GM18507 (cell line): Measurements from ENCODE around the gene PIP5K1B.

Experiments
- DNase-seq: peaks from one replicate; pipeline ENCODE4 v3.0.0; 2011; ENCODE audit warnings: low read depth; ENCODE audit not compliant: insufficient read length; ENCODE audit errors: extremely low spot score
- FAIRE-seq: peaks from 2 replicates; lab custom pipeline; 2011; peaks lifted over from hg19 to GRCh38; lab: Jason Lieb, UNC

The PIP5K1B gene

DNA sequence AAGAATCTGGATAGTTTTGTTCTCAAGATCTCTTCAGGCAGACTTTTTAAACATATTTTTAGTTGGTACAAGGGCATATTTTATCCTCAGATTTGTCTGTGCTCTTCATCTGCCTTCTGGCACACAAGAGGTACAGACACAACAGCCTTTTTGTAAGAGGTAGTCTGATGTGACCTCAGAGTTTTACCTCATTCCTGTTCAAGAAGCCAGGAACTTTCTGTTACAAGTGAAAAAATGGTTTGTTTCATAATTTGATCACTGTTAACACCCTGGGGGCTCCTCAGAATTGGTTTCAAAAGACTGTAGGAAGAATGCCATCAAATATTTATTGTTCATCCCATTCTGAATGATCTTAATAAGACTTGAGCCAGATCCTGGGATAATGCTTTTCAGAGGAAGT is 172.2 kb downstream of the PIP5K1B start:
- no peak for DNase-seq

DNA sequence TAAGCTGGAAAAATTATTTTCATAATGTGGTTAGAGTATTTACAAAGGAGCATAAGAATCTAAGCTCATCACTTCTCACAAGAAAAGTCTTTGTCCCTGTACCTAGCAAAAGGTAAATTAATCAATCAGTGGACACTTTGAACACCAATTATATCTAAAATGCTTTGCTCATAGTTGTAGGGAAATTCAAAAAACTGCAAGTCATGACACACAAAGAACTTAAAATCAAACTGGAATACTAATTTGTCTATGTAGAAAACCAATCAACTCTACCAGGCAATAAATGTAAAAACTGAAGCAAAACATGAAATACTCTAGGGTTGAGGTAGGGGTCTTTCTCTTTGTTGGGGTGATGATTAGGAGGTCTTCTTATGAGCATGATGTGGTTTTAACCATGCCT is 173.4 kb downstream of the PIP5K1B start:
- FAIRE-seq (no peak), DNase-seq (no peak)

More for the DNA sequence above, 172.2 kb downstream of the PIP5K1B start:
- no peak for FAIRE-seq

DNA sequence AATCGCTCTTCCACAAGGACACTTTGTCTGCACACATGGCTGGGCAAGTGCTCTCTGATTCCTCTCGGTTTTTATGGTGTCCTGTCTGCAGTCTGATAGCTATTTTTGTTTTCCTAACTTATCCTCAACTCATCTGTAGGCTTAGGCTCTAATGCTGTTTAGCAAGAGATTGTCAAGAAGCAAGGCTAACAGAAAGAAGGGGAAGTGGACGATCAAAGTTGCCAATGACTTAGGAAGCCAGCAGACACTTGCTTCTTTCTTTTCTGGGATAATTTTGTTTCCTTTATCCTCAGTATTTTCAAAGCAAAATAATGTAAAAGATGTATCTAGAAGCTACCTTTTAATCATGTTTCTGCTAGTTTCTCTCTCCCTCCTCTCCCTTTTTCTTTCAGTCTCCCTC is 178.2 kb downstream of the PIP5K1B start:
- FAIRE-seq (peak; percentile 36), DNase-seq (no peak)

DNA sequence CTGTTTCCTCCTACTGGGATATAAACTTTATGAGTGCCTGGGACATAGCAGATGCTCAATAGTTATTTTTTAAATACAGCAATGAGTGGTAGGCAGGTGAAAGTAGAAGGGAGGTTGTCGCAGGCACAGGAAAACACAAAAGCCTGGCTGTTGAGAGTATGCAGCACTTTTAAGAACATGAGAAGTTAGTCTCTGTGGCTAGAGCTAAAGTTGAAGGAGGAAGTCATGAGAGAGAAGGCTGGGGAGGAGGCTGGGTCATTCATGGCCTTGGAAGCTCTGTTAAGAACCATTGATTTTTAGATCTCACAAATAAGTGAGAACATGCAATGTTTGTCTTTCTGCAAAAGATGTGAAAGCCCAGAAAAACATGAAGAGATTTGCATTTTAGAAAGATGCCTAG is 182.2 kb downstream of the PIP5K1B start:
- DNase-seq (no peak), FAIRE-seq (no peak)

DNA sequence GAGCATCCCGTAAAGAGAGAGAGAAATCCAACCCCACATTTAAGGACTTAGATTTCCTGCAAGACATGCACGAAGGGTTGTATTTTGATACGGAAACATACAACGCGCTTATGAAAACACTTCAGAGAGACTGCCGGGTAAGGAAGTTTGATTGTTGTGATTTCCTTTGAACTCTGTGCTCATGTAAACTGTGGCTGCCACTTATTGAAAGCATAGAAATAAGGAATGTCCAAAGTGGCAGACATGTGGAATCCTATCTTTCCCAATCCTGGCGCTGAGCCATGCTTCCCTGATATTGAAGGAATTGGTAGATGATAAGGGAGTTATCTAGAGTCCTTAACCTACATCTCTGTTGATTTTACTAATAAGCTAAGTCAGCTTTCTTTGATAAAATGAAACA is 189.5 kb downstream of the PIP5K1B start:
- no peak for DNase-seq
- FAIRE-seq, result peak; percentile 45

DNA sequence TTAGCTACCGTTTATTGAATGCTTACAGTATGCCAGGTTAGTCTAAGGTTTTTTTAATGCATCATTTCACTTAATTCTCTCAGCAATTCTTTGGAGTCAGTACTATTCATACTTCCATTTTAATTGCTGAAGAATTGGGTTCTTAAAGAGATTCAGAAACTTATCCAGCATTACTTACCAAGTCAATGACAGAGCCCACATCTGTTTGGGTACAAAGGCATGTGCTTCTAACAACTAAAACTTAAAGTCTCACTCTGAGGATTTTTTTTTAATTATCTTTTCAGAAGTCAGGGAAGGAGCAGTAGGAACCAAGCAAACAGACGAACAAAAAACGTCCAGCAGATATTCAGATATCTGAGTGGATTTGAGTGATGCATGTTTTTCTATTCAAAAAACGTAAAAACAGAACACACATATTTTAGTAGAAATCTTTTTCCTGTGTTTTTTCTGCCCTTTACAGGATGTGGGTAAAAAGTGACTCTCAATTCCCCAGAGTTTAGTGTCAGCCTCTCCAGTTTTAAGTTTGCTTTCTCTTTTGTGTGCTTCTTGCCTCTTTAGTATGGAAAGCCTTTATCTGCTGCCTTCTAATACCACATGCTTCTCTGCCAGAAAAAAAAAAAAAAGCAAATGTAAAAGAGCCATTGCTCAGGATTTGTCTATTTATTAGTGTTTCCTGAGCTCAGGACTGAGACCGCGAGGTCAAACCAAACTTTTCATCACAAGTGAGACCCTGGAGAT is 190.9 kb downstream of the PIP5K1B start:
- FAIRE-seq, result peak; percentile 84

DNA sequence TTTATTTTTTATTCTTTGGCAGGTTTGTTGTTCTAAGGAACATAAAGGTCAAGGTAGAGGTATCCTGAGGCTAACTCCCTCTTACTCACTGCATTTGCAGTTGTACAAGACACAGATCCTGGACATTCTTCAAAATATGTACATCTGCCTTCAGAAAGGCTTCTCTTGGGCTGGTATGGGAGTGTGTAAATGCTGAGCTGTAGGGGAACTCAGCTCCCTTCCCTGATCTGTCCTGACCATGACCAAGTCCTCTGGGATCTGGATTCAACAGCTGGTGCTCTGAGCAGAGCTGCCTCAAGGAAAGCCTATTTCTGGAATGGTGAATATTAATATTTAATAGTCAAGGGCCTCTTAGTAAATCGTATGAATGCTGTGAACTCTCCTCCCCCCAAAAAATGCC is 191.4 kb downstream of the PIP5K1B start:
- FAIRE-seq (no peak), DNase-seq (no peak)

More for the DNA sequence above, 190.9 kb downstream of the PIP5K1B start:
- no peak for DNase-seq

DNA sequence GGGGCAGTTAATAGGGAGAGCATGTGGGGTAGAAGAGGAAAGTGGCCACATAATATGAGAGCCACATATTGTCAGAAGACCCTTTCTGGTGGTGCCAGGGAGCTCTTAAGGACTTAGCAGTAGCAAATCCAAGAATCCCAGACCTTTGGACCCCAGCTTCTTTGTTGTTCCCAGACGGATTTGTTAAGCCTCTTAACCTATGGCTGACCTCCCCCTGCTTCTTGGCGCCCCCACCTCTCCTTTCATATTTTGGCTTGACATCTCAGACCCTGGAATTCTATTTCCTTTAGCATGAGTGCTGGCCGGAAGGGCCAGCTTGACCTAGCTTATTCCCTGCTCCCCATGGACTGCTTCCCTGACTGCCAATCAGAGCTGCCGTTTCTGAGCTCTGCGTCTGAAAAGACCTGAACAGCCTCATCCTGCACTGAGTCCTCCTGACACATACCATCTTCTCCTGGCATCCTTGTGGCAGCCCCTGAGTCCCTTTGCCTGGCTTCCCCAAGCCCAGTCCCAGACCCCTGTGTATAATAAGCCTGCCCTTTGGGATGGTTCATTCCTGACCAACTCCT is 192.6 kb downstream of the PIP5K1B start:
- no peak for FAIRE-seq

DNA sequence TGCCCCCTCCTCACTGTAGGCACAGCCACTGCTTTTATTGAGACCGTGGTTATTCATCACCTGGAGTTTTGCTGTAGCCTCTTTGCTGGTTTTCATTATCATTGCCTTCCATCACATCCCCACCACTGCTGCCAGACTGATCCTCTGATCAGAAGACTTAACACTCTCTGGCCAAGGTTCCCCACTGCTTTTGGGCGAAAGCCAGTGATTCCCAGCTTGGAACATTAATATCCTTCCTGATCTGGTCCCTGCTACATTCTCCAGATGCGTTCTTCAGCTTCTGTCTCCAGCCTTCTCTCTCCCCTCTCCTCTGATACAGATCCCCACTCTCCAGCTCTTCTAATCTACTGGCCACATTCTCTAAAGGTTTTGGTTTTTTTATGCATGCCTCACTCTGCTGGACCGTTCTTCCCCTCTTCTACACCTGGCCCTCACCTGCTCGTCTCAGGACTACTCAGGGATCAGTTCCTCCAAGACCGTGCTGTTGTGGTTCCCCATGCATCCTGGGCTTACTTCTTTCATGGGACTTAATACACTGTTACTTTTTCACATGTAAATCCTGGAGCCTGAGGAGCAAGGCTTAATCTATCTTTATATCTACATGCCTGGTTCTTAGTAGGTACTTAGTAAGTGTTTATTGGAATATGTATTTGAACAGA is 193.9 kb downstream of the PIP5K1B start:
- DNase-seq (no peak), FAIRE-seq (peak; percentile 69)

More for the DNA sequence above, 192.6 kb downstream of the PIP5K1B start:
- no peak for DNase-seq

DNA sequence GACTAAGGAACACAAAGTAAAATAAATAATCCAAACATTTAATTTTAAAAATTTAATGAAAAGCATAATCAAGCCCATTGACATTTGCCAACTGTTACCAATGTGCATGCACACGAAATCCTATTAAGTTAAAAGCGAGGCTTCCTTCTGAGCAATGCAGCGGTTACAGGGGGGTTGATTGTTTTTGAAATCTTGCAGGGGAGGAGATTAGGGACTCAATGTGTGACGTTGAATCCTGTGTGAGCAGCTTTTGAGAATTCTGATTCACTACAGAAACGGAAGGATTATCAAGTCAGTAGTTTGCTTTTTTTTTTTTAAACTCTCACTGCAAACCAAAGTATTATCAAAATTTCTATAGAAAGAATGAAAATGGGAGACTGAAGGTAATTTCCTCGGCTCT is 199.4 kb downstream of the PIP5K1B start:
- no peak for FAIRE-seq

DNA sequence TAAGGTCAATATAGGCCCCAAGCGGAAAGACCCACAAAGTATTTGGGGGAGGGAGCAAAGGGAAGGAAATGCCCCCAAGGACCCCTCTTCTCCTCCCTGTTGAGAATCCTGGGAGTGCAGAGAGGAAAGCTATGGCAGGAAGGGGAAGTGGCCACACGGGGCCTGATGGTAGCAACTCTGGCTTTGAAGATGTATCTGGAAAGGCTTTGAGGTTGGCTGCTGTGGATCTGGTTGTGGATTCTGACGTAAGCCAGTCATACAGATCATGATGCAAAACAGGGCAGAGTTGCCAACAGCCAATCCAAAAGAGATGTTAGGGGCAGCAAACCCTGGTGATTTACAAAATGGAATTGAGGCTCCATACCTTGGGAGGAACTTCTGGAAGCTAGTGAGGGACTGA is 200.1 kb downstream of the PIP5K1B start:
- DNase-seq (no peak), FAIRE-seq (no peak)

More for the DNA sequence above, 199.4 kb downstream of the PIP5K1B start:
- DNase-seq, result no peak

DNA sequence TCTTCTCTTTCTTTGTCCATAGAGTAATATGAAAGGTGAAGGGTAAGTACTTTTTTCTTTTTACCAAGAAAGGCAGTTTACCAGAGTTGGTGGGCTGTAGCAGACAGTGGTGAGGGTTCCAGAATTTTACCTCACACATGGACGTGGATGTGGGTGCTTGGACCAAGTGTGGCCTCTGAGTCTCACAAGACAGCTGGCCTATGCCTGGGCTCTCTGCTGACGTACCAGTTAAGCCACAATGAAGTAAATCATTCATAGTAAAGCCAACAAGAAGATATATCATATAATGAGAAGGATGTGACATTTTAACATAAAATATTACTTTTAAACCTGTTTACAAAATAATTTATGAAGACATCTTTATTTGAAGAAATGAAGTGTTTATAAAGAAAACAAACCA is 202.9 kb downstream of the PIP5K1B start:
- no peak for FAIRE-seq

DNA sequence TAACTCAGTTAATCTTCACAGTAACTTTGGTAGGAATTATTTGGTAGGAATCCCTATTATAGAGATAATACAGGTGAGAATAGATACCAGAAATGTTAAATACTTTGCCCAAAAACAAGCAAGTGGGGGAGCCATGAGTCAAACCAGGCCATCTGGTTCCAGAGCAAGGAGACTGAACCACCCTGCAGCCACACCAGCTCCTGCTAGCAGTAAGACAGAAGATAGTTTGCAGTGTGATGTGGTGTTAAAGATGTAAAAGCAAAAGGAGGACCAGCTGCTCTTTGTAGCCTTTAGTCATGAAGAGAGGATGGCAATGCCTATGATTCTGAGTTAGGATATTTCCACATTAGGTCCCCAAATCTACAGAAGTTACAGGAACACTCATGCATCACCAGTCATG is 207.5 kb downstream of the PIP5K1B start:
- peak; percentile 52 for FAIRE-seq

More for the DNA sequence above, 202.9 kb downstream of the PIP5K1B start:
- no peak for DNase-seq

DNA sequence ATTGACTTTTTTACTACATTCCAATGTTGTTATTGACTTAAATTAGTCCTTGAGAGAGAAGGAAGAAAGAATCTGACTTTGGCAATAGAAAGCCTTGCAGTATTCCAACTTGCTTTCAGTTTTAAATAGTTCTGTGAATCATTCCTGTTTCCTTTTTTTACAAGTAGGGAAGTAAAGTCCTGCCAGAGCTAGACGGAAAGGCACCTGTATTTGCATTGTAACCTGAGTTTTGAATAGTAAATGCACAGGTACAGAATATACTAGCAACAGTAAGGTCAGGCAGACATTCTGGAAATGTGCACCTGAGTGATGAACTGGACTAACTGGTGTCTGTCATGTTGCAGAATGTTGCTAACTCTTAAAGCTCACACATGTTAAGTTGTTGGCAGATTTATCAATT is 208.0 kb downstream of the PIP5K1B start:
- peak; percentile 15 for FAIRE-seq

More for the DNA sequence above, 207.5 kb downstream of the PIP5K1B start:
- DNase-seq, result no peak

DNA sequence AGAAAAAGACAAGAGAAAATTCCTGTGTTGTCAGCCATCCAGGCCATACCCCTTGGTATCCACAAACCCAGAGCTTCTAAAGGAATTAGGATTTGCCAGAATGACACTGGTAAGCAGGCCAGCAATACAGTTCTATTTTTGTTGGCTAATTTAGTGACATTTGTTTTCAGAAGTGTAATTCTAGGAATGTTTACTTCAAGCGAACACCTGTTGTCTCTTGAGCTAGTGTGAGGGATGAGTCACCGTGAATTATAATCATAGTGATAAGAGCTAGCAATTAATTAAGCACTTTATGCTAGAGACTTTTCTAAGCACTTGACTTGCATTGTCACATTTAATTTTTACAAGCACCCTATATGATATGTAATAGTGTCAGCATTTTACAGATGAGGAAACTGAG is 209.7 kb downstream of the PIP5K1B start:
- FAIRE-seq (no peak), DNase-seq (no peak)

More for the DNA sequence above, 208.0 kb downstream of the PIP5K1B start:
- no peak for DNase-seq

DNA sequence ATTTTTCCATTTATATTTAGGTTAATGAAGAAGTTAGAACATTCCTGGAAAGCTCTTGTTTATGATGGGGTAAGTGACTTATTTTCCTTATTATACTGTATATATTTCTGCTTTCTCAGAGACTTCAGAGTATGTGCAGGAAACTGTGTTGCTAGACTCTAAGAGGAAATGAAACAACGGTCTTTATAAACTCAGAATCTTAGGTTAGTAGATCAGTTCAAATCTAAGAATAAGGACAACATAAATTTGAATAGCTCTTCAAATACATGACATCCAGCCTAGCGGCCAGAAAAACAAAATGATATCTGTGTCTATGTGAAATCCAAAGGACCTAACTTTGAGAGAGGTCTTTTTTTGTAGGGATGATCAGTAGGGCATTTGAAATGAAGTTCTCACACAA is 214.6 kb downstream of the PIP5K1B start:
- DNase-seq, result no peak
- FAIRE-seq, result peak; percentile 82

DNA sequence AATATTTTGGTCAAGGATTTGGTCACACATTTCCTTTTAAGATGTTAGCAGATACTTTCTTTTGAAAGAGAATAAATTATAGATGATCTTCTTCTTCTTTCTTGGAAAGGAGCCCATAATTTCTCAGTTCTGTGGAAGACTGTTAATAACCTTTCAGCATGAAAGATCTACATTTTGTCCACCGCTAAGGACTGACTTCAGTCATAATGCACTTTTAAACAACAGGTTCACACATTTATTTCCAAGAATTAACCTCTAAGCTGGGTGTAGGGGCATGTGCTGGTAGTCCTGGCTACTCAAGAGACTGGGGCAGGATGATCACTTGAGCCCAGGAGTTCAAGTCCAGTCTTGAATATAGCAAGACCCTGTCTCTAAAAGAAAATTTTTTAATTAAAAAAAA is 215.9 kb downstream of the PIP5K1B start:
- FAIRE-seq (peak; percentile 29), DNase-seq (no peak)

DNA sequence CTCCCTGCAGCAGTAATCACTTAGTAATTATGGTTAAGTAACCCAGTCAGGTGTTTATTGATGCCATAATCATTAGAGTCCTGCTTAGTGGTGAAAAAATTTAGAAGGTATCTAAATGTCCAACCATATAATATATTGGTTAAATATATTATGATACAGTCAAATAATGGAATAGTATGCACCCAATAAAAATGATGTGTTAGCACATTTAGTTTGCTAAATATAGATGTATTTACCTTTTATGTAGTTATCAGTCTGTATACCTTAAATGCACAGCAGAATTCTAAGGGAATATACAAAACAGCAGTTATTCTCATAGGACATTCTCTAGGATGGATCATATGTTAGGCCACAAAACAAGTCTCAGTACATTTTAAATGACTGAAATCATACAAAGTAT is 218.4 kb downstream of the PIP5K1B start:
- FAIRE-seq, result no peak

DNA sequence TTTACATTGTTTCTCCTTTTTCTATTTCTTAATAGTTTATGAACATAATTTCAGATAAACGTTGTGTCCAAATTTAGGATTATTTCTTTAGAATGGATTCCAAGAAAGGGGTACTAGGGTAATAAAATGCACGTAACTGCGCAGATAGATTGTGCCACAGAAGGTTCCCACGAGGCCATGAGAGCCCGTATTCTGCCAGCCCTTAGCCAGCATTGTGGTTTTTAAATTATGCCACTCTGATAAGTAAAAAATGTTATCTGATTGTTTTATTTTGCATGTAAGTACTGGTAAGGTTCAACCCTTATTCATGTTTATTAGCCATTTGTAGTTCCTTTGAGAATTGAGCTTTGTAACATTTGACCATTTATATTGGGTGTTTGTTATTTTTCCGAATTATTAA is 220.1 kb downstream of the PIP5K1B start:
- no peak for FAIRE-seq
- DNase-seq, result no peak

More for the DNA sequence above, 218.4 kb downstream of the PIP5K1B start:
- DNase-seq, result no peak

DNA sequence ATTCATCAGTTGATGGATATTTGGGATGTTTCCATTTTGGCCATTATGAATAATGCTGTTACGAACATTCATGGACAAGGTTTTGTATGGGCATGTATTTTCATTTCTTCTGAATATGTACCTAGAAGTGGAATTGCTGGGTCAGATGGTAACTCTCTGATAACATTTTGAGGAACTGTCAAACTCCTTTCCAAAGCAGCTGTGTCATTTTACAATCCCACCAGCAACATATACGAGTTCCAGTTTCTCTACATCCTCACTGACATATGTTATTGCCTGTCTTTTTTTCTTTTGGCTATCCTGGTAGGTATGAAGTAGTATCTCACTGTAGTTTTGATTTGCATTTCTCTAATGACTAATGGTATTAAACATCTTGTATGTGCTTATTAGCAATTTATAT is 222.1 kb downstream of the PIP5K1B start:
- FAIRE-seq, result peak; percentile 38

DNA sequence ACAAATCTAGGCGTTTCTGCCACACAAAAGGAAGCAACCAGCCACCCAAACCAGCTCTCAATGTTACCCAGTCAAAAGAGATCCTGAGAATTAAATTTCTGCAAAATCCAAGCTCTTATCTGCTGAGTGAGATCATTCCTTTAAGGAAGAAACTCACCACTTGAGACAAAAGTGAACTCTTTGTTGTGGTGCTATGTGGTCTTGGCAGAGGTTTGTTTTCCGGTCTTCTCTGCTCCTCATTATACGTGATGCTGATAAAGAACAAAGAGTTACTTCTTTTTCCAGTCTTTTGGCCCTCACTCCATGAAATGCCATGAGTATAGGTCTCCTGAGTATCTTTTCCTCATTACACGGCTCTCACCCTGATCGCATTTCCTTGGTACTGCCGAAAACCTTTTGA is 226.8 kb downstream of the PIP5K1B start:
- no peak for FAIRE-seq
- no peak for DNase-seq

More for the DNA sequence above, 222.1 kb downstream of the PIP5K1B start:
- DNase-seq, result no peak
